HepG2 (cell line): ENCODE measurements around the gene FLYWCH1. TPM values are rescaled to one million over a fixed set of nuclear protein-coding genes. Genes with fewer than 3 reads are reported as not detected.

Experiments used
- BRCA1 ChIP-seq: sonication (generic); formaldehyde crosslinking; IDR thresholded peaks from 2 replicates; pipeline ENCODE4 v1.4.0; 2020; ENCODE audit warnings: missing genetic modification reagents
- DPF2 ChIP-seq: sonication (generic); formaldehyde crosslinking; IDR thresholded peaks from 2 replicates; pipeline ENCODE4 v1.4.0; 2020; ENCODE audit warnings: mild to moderate bottlenecking, low read depth, missing genetic modification reagents, borderline replicate concordance
- HMGXB4 ChIP-seq, 2 experiments: sonication (generic) in 1 of 2; formaldehyde crosslinking in 1 of 2; IDR thresholded peaks; 2 replicates each; pipeline versions ENCODE4 v1.4.0 to v1.6.1; 2018 to 2020; ENCODE audit warnings: missing genetic modification reagents in 2 of 2, borderline replicate concordance in 1 of 2, low read depth in 1 of 2, mild to moderate bottlenecking in 1 of 2, missing biosample characterization in 1 of 2
- HNRNPK ChIP-seq: fragments of 200-400 bp; formaldehyde crosslinking; IDR thresholded peaks from 2 replicates; pipeline ENCODE4 v1.6.1; 2018; ENCODE audit warnings: low read length, low read depth, moderate library complexity, mild to moderate bottlenecking; ENCODE audit not compliant: poor library complexity, severe bottlenecking
- IKZF5 ChIP-seq: IDR thresholded peaks from 2 replicates; pipeline ENCODE4 v1.6.1; 2018; ENCODE audit warnings: missing genetic modification reagents, mild to moderate bottlenecking, missing compliant biosample characterization
- IRF1 ChIP-seq: sonication (generic); formaldehyde crosslinking; IDR thresholded peaks from 2 replicates; pipeline ENCODE4 v1.4.0; 2020; ENCODE audit warnings: low read depth, mild to moderate bottlenecking, missing genetic modification reagents
- KDM3A ChIP-seq: IDR thresholded peaks from 2 replicates; pipeline ENCODE4 v1.6.1; 2018; ENCODE audit warnings: low read depth, missing compliant biosample characterization
- KDM4B ChIP-seq: sonication (generic); formaldehyde crosslinking; IDR thresholded peaks from 2 replicates; pipeline ENCODE4 v1.4.0; 2020; ENCODE audit warnings: missing genetic modification reagents
- KLF15 ChIP-seq: sonication (generic); formaldehyde crosslinking; IDR thresholded peaks from 2 replicates; pipeline ENCODE4 v1.8.1; 2023; ENCODE audit warnings: borderline replicate concordance, mild to moderate bottlenecking, inconsistent platforms, missing genetic modification reagents, mixed read lengths
- KLF16 ChIP-seq, 2 experiments: sonication (generic) in 1 of 2; formaldehyde crosslinking in 1 of 2; IDR thresholded peaks; 2 replicates each; pipeline versions ENCODE4 v1.6.1 to v1.8.0; 2016 to 2023; ENCODE audit warnings: missing genetic modification reagents in 2 of 2, missing compliant biosample characterization in 1 of 2
- NFE2L2 ChIP-seq: fragments of 150-350 bp; IDR thresholded peaks from 2 replicates; pipeline ENCODE4 v1.6.1; 2014; ENCODE audit warnings: low read length
- NR2F6 ChIP-seq, 2 experiments: IDR thresholded peaks; 2 replicates each; pipeline ENCODE4 v1.6.1; 2016; ENCODE audit warnings: antibody characterized with exemption in 1 of 2, mild to moderate bottlenecking in 1 of 2
- PHF20 ChIP-seq: sonication (generic); formaldehyde crosslinking; IDR thresholded peaks from 2 replicates; pipeline ENCODE4 v1.5.0; 2020; ENCODE audit warnings: mild to moderate bottlenecking, missing genetic modification reagents
- PHF5A ChIP-seq: IDR thresholded peaks from one replicate; pipeline ENCODE4 v1.6.1; 2018; ENCODE audit warnings: low read depth, missing genetic modification reagents; ENCODE audit not compliant: unreplicated experiment
- TRIM22 ChIP-seq: fragments of 450-650 bp; IDR thresholded peaks from 2 replicates; pipeline ENCODE4 v1.6.1; 2017
- ZBTB21 ChIP-seq: sonication (generic); formaldehyde crosslinking; IDR thresholded peaks from 2 replicates; pipeline ENCODE4 v1.4.0; 2020; ENCODE audit warnings: missing genetic modification reagents
- ZNF687 ChIP-seq: sonication (generic); formaldehyde crosslinking; IDR thresholded peaks from 2 replicates; pipeline ENCODE4 v1.5.1; 2020; ENCODE audit warnings: mild to moderate bottlenecking, missing genetic modification reagents, moderate library complexity
- ZNF713 ChIP-seq: sonication (generic); formaldehyde crosslinking; IDR thresholded peaks from 2 replicates; pipeline ENCODE4 v1.4.0; 2020; ENCODE audit warnings: mild to moderate bottlenecking, missing genetic modification reagents
- ZNF768 ChIP-seq: sonication (generic); formaldehyde crosslinking; IDR thresholded peaks from 2 replicates; pipeline ENCODE4 v1.4.0; 2020; ENCODE audit warnings: missing genetic modification reagents
- ZNF891 ChIP-seq: sonication (generic); formaldehyde crosslinking; IDR thresholded peaks from 2 replicates; pipeline ENCODE4 v1.5.0; 2020; ENCODE audit warnings: mild to moderate bottlenecking, missing genetic modification reagents
- polyA plus RNA-seq, 8 experiments: library from polyadenylated mRNA; depleted of rRNA in 3 of 8; stranded (reverse) in 7 of 8; unstranded in 1 of 8; fragments of >200 nt; fragmentation: Illumina TruSeq in 4 of 8; extraction: Trizol in 4 of 8; gene quantifications; 2 replicates each; pipeline versions ENCODE4 v1.2.1 to v1.2.3, GENCODE V29; 2011 to 2016; ENCODE audit warnings: low read depth in 4 of 8, missing spikeins in 1 of 8, mixed read lengths in 1 of 8; ENCODE audit not compliant: insufficient read depth in 1 of 8
- total RNA-seq, 5 experiments: library from RNA; depleted of rRNA; stranded (reverse); fragments of >200 nt; fragmentation: Illumina TruSeq; extraction: Trizol; gene quantifications; 2 replicates each; pipeline ENCODE4 v1.2.3, GENCODE V29; 2016; ENCODE audit warnings: low read depth in 1 of 5

FLYWCH1 gene
- total and polyA plus RNA-seq, 2 of the 13 experiments (the other 11 are each of a cell fraction or from before 2014, with no cell fraction given) = 7.3 to 12.4 TPM

- peak in 1 of 2 experiments; percentile 63; a peak in 1 of 4 replicates for TF ChIP-seq KLF16 (CRISPR knock-in tag; IDR thresholded peaks at IDR 0.05)
- TF ChIP-seq KDM3A (CRISPR knock-in tag) = 0 out of 2 replicates have a peak, but pooled peaks have one; percentile 30
- TF ChIP-seq ZNF713 = no peak
- TF ChIP-seq ZNF768 (CRISPR knock-in tag) = peak; percentile 58; the same call in 1 of the 2 replicates
- peak; percentile 34 for TF ChIP-seq ZNF891 (CRISPR knock-in tag)
- TF ChIP-seq NR2F6 (IDR thresholded peaks at IDR 0.05) = no peak
- no peak for TF ChIP-seq NR2F6 (CRISPR knock-in tag; IDR thresholded peaks at IDR 0.05)
- TF ChIP-seq TRIM22 = no peak
- 0 out of 2 replicates have a peak, but pooled peaks have one; percentile 47 for TF ChIP-seq KLF15 (CRISPR knock-in tag)
- TF ChIP-seq DPF2 (CRISPR knock-in tag) = no peak
- no peak for TF ChIP-seq IRF1 (CRISPR knock-in tag)
- TF ChIP-seq KDM4B (CRISPR knock-in tag) = no peak
- no peak for TF ChIP-seq NFE2L2
- peak; percentile 21 to 55; a peak in 1 of 4 replicates for TF ChIP-seq HMGXB4 (CRISPR knock-in tag; IDR thresholded peaks at IDR 0.05; ENCODE audit: borderline replicate concordance in 1 of 2, low read depth in 1 of 2)
- TF ChIP-seq HNRNPK = peak; percentile 62
- TF ChIP-seq PHF20 (CRISPR knock-in tag) = peak; percentile 55; the same call in 1 of the 2 replicates
- 0 out of 2 replicates have a peak, but pooled peaks have one; percentile 44 for TF ChIP-seq IKZF5 (CRISPR knock-in tag)
- TF ChIP-seq ZNF687 (CRISPR knock-in tag) = peak; percentile 81
- peak; percentile 79; the same call in 1 of the 2 replicates for TF ChIP-seq BRCA1
- no peak for TF ChIP-seq ZBTB21
- no peak for TF ChIP-seq PHF5A
Observed at GRCh38 chr16:2911638-2912329, at the start of gene FLYWCH1 (continued).
